Hematopoietic multipotent progenitor cell treated with erythropoietin and hydrocortisone succinate and interleukin-3 and kit ligand, for 17 days (in vitro differentiated cells): ENCODE results near the gene REXO1.

Source experiments
- DNase-seq: peaks from one replicate; pipeline ENCODE4 v3.0.0-alpha.2; 2015; ENCODE audit warnings: low spot score

REXO1 gene

DNA sequence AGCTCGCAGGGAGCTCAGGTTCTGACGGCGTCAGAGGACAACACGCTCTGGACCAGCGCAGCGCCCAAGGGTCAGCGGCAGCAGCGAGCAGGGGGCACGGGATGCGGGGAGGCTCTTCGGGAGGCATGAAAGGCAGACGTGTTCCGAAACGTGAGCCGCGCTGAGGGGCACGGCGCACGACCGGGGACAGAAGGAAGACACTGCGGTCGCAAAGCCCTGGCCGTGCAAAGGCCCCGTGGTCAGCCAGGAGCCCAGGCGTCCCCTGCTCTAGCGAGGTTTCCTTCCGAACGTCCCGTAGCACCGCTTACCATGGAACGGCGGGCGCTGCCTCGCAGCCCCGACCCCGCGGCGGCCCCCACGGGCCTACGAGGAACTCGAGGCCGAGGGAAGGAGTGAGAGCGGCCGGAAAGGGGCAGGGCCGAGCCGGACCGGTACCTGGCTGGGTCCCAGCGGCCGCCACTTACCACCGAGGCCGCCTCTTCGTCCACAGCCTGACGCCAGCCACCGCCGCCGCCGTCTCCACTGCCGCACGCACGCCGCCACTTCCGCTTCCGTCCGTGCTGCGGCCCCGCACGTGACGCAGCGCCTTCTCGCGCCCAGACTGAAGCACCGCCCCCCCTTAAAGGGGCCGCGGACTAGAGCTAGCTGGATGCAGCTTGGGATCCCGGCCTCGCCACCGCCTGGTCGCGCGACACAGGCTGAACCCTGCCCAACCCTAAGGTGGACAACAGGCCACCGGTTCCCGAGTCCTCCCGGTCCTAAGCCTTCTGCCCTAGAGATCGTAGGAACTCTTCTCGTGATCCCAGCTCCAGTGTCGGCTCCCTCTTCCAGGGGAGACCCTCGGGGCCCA lies 27.6 kb upstream of the REXO1 start:
- peak; percentile 91 for DNase-seq

DNA sequence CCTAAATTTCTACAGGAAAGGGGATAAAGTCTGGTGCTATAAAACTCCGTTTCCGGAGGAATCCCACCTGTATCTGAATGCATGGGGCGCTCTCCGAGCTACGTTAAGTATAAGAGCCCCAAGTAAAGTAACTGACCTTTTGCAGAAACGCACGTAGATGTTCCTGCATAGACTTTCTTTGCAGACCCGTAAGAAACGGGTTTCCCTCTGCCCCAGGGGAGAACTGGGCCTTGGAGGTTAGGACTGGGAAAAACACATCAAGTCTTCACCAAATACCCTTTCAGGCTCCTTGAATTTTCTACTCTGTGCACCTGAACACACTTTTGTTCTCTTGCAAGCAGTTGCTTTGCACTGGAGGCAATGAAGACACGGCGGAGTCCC lies 27.0 kb upstream of the REXO1 start:
- peak; percentile 29 for DNase-seq

DNA sequence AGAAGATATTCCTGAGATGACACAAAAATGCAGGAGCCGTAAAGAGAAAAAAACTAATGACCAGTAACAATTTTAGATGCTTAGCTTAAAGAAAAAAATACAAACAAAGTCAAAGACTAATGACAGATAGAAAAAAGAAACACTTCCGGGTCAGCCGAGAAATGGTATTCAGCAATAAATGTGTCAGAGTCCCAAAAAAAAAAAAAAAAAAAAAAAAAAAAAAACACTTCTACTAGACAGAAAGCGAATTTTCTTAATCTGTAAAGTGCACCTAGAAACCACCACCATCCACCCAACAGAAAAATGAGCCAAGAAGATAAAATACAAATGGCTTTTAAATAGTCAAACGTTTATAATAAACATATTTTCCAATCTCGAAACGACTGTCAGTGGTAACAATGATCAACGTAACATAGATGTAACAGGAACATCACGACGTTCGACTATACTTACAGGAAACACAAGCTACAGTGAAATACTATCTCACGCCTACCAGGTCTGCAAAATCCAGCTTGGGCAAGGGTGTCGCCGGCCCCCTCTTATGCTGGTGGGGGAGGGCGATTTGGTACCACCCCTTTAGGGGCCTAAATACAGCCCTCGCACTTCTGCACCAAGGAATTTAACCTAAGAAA lies 26.4 kb upstream of the REXO1 start:
- DNase-seq: peak; percentile 40

DNA sequence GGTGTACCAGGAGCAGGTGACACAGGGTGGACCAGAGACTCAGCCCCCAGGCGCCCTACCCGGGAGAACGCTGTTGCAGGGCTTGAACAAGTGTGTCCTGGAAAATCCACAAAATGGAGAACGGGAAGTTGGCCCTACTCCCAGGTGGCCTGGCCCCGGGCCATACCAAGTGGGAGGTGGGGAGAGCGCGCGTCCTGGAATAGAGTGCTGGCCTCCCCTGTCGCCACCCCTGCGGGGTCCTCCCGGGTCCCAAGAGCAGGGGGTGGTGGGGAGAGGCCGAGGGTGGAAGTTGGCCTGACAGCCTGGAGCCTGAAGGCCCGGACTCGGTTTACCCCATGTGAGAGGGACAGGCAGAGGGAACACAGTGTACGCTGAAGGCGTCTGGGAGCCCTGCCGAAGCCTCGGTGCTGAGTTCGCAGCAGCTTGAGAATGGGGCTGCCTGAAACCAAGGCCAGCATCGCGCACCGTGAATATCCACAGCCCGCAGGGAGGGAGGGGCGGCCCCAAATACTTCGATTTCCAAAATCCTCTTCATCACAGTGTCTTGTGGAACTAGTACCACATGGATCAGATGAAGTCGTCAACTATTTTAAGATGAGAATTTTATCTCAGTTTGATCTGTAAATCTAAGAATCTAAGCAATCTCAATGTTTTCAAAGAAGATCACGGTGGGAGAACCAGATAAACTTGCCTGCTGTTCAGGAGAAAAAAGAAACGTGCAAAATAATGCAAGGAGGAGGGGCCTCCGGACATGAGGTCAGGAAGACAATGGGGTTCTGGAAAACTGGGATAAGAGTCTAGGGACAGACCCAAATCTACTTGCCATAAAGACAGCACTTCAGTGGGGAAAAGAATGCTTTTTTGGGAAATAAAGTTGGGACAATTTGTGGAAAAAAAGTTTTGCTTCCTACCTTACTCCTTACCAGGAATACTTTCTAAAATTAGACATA lies 25.5 kb upstream of the REXO1 start:
- DNase-seq: no peak

DNA sequence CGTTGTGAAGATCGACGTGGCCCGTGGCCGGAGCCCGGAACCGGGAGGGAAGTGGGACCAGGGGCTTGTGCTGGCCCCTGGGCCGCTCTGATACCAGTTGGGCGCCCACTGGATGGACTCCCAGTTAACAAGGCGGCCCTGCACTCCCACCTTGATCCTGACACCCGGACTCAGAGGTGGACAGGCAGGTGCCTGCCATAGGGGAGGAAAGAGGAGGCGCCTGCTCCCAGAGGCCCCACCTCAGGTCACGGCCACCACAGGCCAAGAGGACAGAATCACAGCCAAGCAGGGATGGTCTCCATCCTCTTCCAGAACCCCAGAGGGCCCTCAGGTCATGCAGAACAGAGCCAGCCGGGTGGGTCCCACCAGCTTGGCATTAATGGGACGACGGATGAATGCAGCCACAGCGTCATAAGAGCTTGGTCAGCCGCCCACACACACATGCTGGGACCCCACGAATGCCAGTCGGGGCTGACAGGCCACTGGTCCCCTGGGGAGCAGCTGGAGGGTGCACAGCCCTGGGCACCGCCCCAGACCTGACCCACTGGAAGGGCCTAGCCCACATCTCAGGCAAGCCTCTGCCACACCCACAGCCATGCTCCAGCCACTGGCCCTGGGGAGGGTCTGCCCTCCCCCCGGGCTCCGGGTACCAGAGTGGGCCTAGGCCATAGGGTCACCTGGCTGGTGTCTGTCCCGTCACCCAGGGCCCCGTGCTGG lies 24.7 kb upstream of the REXO1 start:
- no peak for DNase-seq

DNA sequence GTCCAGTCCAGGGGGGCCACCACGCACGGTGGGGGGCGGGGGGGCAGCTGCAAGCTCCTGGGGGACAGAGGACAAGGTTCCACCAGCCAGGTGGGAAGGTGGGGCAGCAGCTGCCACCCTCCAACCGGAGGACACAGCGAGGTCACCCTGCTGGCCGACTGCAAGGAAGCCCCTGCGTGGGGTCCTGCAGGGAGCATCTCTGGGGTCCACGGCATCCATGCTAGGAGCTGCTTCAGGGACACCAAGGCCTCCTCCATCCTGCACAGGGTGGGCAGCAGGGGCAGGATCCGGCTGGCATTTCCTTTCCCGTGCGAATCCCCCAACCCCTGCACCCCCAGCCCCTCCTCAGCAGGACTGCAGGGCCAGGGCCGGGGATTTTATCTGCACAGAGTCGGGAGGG lies 23.3 kb upstream of the REXO1 start:
- DNase-seq: no peak

DNA sequence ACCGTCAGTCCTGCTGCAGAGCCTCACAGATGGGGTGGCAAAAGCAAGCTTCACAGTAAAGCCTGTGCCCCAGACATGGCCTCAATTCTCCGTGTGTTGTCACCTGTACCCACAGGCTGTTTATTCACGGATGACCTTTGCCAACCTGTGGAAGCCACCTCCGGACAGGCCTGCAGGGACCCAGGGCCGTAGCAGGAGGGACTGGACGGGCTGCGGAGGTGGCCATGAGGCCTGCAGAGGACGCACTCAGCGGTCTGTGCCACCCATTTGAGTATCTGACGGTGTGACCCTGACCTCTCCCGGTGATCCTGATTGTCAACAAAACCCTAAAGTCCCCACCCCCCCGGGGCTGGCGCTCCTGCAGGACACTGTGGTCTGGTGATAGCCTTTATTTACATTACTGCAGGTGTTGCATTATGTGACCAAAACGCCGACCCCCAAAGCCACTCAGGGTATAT lies 22.9 kb upstream of the REXO1 start:
- no peak for DNase-seq

DNA sequence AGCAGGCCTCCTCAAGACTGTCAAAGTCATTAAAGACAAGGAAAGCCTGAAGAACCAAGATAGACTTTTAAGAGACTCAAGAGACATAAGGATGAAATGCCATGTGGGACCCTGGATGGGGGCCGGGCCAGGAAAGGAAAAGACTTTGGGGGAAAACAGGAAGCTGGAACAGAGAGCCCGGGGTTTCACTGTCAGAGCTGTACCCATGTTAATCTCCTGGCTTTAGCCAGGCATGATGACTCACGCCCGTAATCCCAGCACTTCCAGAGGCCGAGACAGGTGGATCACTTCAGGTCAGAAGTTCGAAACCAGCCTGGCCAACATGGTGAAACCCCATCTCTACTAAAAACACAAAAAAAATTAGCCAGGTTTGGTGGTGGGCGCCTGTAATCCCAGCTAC lies 20.7 kb upstream of the REXO1 start:
- no peak for DNase-seq

DNA sequence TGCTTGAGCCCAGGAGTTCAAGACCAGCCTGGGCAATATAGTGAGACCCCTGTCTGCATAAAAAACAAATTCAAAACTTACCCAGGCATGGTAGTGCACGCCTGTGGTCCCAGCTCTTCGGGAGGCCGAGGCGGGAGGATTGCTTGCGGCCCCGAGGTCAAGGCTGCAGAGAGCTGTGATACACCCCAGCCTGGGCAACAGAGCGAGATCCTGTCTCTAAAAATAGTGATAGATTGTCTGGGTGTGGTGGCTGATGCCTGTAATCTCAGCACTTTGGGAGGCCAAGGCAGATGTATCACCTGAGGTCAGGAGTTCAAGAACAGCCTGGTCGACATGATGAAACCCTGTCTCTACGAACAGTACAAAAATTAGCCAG lies 19.1 kb upstream of the REXO1 start:
- DNase-seq: no peak

DNA sequence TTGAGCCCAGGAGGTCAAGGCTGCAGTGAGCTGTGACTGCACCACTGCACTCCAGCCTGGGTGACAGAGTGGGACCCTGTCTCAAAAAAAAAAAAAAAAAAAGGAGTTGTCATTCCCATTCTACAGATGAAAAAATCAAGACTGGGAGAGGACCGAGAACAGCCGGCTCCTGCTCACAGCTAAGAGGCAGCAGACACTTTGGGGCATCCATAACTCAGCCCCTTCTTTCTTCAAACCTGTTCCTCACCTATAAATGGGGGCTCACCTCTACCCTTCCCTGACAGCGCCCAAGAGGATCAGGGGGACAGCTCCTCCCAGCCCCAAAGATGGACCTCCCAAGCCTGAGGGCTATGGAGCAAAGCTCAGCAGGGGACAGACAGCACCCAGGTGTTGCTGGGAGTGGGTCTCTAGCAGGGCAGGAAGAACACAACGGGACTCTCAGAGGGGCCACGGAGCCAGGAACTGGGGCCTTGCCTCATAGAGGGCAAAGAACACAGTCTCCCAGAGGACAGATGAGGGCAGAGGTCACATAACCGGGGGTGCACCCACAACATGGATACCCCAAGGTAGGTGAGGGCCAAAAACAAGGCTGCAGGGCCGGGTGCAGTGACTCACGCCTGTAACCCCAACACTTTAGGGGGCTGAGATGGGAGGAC lies 18.5 kb upstream of the REXO1 start:
- DNase-seq: no peak

DNA sequence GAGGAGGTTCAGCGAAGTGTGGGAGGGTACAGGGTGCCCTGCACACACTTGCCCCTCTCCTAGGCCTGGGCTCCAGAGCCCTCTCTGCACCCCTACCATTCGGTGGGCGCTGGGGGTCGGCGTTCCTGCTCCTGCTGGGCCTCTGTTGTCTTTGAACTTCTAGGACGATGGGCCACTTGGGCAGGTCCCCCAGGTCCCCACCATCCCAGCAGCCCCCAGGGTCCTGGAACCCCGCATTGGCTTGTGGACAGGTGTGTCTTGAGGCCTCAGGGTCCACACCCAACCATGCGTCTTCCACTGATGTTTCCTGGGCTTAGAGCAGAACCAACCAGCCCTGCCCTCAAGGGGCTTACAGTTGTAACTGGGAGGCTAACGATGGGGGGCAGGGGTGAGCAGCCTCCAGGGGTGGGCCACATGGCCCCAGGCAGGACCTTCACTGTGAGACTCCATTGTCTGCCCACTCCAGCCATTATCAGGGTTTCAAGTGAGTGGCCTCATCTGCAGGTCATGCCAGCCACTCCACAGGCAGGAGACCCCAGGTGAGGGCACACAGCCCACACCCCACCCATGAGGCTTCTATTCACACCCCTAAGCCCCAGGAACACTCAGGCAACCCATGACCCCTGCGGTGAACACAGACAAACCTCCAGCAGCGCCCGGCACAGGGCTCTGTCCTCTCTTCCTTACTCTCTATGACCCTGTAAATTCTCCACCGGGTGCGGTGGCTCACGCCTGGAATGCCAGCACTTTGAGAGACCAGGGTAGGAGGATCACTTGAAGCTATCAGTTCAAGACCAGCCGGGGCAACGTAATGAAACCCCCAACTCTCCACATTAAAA lies 17.1 kb upstream of the REXO1 start:
- no peak for DNase-seq

DNA sequence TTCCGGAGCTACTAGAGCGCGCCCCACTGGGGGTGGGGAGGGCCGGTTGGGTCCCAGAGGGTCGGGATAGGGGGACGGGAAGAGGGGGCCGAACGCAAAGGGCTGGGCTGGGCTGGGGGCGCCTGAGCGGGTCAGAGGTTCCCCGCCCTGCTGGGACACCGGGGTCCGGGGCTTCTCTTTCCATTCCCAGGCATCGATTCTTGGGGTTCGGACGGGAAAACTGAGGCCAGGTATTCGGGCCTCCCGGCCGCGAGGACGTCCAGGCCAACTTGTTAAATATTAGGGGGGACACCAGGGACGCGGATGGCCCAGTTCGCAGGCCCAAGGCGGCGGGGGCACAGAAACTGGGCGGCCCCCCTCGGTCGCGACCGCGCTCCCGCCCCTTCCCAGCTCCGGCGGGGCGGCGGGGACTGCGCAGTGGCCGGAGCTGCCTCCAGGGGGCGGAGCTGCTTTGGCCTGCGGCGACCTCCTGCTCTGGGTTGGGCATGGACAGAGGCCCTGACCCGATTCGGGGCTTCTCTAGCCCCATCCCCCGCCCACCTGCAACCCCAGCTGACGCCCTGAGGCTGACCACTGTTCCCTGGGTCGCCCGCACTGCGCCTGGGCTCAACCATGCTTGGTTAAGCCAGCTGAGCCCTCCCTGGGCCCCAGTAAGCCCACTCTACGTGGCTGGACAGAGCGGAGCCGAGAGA lies 16.3 kb upstream of the REXO1 start:
- DNase-seq: peak; percentile 61

DNA sequence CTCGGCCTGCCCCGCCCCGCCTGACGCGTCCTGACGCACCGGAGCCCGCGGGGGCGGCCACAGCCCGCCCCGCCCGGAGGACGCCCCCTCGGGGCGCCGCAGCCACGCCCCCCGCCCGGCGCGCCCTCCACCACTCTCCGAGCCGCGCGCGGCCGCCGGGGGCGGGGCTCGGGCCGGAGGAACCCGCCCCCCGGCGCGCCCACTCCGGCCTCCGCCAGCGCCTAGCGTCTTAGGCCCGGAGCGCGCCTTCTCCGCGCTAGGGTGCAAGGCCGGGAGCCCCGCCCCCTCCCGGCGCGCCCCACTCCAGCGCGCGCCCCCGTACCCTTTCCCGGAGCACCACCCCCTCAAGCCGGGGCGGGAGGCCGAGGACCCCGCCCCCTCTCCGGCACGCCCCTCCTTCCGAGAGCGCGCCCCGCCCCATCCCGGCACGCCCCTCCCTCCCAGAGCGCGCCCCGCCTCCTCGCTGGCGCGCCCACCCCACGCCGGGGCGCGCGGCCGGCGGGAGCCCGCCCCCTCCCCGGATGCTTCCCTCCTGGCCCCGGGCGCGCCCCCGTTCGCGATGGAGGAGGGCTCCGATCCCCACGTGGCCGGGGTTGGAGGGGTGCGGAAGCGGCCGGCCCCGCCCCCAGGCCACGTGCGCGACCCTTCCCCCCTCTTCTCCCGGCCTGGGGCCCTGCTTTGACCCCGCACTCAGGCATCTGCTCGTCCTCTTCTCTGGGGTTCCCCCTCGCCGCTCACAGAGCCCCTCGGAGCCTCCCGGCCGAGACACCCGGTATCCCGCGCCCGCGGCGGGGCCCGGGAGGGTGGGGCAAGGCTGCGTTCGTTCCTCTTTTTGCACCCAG lies 15.6 kb upstream of the REXO1 start:
- peak; percentile 86 for DNase-seq

DNA sequence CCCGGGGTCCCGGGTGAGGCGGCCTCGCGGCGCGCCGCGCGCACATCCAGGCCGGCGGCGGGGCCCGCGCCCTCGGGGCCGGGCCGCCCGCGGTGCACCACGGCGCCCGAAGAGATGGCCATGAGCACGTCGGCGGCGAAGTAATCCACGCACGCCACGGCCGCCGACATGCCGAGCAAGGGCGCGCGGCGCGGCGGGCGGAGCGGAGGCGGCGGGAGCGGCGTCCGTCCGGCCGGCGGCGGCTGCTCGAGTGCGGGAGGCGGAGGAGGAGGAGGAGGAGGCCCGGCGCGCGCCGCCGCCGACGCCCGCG lies 15.0 kb upstream of the REXO1 start, which contains the start of gene KLF16:
Gene KLF16 (minus strand): TSS at position 252 of the 310 bp plus-strand sequence. CDS start 82 bp downstream, at position 170.
- no peak for DNase-seq

DNA sequence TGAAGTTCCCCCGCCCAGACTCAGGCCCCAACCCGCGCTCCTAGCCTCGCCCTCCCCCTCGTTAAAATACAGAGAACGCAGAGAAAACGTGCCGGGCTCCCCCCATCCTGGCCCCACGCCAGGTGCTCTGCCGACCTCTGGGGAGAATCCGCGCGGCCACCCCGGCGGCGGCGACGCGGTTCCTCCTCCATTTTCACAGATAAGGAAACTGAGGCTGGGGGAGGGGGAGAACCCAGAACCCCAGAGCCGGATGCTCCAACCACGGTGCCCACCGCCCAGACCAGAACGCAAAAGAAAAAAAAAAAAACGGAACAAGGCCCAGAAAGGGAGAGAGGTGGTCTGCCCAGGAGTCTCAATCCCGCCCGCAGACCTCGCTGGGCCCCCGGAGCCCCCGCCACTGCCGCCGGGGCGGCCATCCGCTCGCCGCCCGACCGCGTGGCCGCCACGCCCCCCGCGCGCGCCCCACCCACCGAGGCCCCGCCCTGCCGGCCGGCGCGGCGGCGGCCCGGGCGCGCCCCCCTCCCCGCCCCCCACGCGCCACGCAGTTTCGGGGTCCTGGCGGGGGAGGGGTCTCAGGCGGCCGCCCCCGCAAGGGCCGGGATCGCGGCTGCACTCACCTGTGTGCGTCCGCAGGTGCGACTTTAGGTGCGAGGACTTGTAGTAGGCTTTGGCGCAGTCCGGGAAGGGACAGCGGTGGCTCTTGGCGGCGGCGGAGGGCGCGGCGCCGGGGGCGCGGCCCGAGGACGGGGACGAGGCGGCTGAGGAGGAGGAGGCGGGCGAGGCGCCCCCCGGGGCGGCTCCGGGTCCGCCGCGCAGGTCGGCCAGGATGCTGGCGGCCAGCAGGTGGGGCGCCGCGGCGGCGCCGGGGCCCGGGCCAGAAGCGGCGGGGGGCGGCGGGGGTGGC lies 14.4 kb upstream of the REXO1 start:
- DNase-seq: peak; percentile 61

DNA sequence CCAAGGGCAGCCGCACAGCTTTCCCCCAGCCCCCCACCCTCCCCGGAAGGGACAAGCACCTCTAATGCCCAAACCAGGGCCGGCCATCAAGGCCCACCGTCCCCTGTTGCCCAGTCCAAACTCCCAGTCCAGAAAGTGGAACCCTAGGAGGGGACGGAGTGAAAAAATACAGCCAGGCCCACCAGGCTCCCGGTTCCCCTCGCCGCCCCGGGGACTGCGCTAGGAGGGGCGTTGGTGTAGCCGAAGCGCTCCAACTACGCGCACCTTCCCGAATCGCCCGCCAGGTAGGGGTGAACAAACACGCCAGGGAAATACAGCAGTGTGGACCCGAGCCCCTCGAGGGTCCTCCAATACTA lies 13.8 kb upstream of the REXO1 start:
- no peak for DNase-seq

DNA sequence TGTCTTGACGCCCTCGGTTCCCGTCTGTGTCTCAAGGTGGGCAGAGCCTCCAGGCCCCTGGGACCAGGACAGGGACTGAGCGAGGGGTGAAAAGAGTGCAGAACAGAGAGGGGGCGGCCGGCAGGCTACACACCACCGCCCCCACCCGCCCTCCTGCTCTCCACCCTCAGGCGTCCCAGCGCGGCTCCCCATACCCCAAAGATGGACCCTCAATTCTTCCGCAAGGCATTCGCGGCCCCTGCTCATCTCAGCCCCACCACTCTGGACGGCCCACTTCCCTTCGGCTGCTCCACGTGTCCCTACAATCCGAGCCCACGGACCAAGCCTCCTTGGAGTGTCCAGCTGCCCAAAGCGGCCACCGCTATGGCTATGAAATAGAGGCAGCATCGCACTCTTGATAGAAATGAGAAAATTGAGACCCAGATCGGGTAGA lies 13.3 kb upstream of the REXO1 start:
- DNase-seq: no peak
